CD4-positive, alpha-beta T cell (primary cell): ENCODE measurements around the gene RBM34. TPM values are rescaled to one million over a fixed set of nuclear protein-coding genes. Genes with fewer than 3 reads are reported as not detected.

Experiments
- ATAC-seq: fragments of 200-7000 bp; cut with Tn5 transposase; one replicate; pipeline ENCODE4 v1.10.0; 2022; ENCODE audit warnings: mild to moderate bottlenecking; ENCODE audit not compliant: poor library complexity
- CTCF ChIA-PET: fragments of 350-600 bp; sonication (Branson Sonifier 250); formaldehyde crosslinking; loops from one replicate; lab custom pipeline; 2021; ENCODE audit warnings: antibody characterized with exemption, inconsistent platforms; lab: Charles Lee
- POLR2A ChIA-PET: fragments of 350-600 bp; sonication (Branson Sonifier 250); formaldehyde crosslinking; loops from one replicate; lab custom pipeline; 2021; ENCODE audit warnings: antibody characterized with exemption, inconsistent platforms; lab: Charles Lee
- DNase-seq, 14 experiments: peaks; one replicate each; pipeline ENCODE4 v3.0.0-alpha.2; 2013 to 2020; ENCODE audit warnings: mixed read lengths in 2 of 14
- H3K27ac ChIP-seq, 2 donors: one replicate each; pipeline versions ENCODE4 v1.5.1 to v1.7.0; 2013; ENCODE audit warnings: low read length in 2 of 2, low read depth in 1 of 2, mild to moderate bottlenecking in 1 of 2
- H3K27me3 ChIP-seq, 2 experiments: 1 replicate in 1 of 2; 2 replicates in 1 of 2; pipeline versions ENCODE4 v1.6.1 to v1.7.0; 2013; ENCODE audit warnings: low read length in 2 of 2, control low read depth in 1 of 2, mild to moderate bottlenecking in 1 of 2, moderate library complexity in 1 of 2; ENCODE audit not compliant: insufficient read depth in 2 of 2, control insufficient read depth in 1 of 2
- H3K36me3 ChIP-seq: one replicate; pipeline ENCODE4 v1.6.1; 2013; ENCODE audit warnings: low read length, control low read depth; ENCODE audit not compliant: insufficient read depth
- H3K4me1 ChIP-seq: one replicate; pipeline ENCODE4 v1.6.1; 2013; ENCODE audit warnings: low read length, control low read depth; ENCODE audit not compliant: insufficient read depth
- H3K4me3 ChIP-seq: one replicate; pipeline ENCODE4 v1.5.1; 2013; ENCODE audit warnings: mild to moderate bottlenecking, low read length, moderate library complexity
- H3K9me3 ChIP-seq, 2 experiments: 1 replicate in 1 of 2; 2 replicates in 1 of 2; pipeline versions ENCODE4 v1.6.1 to v1.7.0; 2013; ENCODE audit warnings: low read length in 2 of 2, mild to moderate bottlenecking in 2 of 2, control low read depth in 1 of 2, moderate library complexity in 1 of 2; ENCODE audit not compliant: control insufficient read depth in 1 of 2, insufficient read depth in 1 of 2
- H3K27ac Mint-ChIP-seq: one replicate; pipeline ENCODE4 v1.8.0; 2020; ENCODE audit warnings: mixed read lengths
- H3K27me3 Mint-ChIP-seq: one replicate; pipeline ENCODE4 v1.8.0; 2021; ENCODE audit warnings: mixed read lengths
- H3K36me3 Mint-ChIP-seq: one replicate; pipeline ENCODE4 v1.8.0; 2021; ENCODE audit warnings: low read depth, mixed read lengths
- H3K4me1 Mint-ChIP-seq: one replicate; pipeline ENCODE4 v1.8.0; 2021; ENCODE audit warnings: low read depth, mixed read lengths
- H3K4me3 Mint-ChIP-seq: one replicate; pipeline ENCODE4 v1.8.0; 2020; ENCODE audit warnings: mild to moderate bottlenecking, mixed read lengths
- H3K9me3 Mint-ChIP-seq: one replicate; pipeline ENCODE4 v1.8.0; 2020; ENCODE audit warnings: mixed read lengths
- CTCF ChIP-seq: fragments of 200-600 bp; IDR thresholded peaks from one replicate; pipeline ENCODE4 v1.8.0; 2022; ENCODE audit warnings: antibody characterized with exemption, mild to moderate bottlenecking
- intact Hi-C, 2 experiments: fragments of 100-400 bp; cut with DNase I in 1 of 2; cut with micrococcal nuclease in 1 of 2; formaldehyde crosslinking; loops; one replicate each; pipeline versions ENCODE4 v1.15.1 to v1.9.0; 2023 to 2025; cut with DNase I, micrococcal nuclease
- total RNA-seq, 174 experiments: library from RNA in 2 of 174; stranded (reverse) in 2 of 174; gene quantifications; one replicate each; pipeline ENCODE4 v1.2.3 and lab custom pipeline; 2021 to 2026

RBM34 gene
- total RNA-seq, 2 experiments from 2014 or later: 195 to 218 TPM

DNA sequence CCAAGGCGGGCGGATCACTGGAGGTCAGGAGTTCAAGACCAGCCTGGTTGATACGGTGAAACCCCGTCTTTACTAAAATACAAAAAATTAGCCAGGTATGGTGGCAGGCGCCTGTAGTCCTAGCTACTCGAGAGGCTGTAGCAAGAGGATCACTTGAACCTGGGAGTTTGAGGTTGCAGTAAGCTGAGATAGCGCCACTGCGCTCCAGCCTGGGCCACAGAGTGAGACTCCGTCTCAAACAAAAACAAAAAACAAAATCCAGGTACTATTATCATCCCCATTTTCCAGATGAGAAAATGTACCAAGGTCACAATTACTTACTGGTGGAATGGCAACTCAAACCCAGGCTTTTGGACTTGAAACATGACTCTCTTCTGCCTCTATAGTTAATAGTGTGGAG lies 36.9 kb downstream of the RBM34 start:
- TF ChIP-seq CTCF: no peak
- CTCF ChIA-PET: no interaction called here
- no peaks in the 10 kb centered on the region for H3K27me3 ChIP-seq
- Mint-ChIP-seq H3K27ac (peak overlapping the region; percentile 40), H3K36me3 (peaks cover 75% of the 10 kb centered on the region), H3K27me3 (no peaks in the 10 kb centered on the region), H3K4me3 (peak overlapping the region; percentile 86), H3K9me3 (no peaks in the 10 kb centered on the region), H3K4me1 (peaks cover 69% of the 10 kb centered on the region)
- no peak overlapping the region for H3K27ac ChIP-seq
- ATAC-seq: no peak
- intact Hi-C loops: no loop called here
- DNase-seq: no peak
- POLR2A ChIA-PET: no interaction called here
- H3K9me3 ChIP-seq: no peaks in the 10 kb centered on the region
- peaks cover 52% of the 10 kb centered on the region for H3K36me3 ChIP-seq
- no peak overlapping the region for H3K4me3 ChIP-seq
- peaks cover 39% of the 10 kb centered on the region for H3K4me1 ChIP-seq

GRCh38 chr1:235122348-235122747 lies 38.7 kb downstream of the RBM34 start:
- CTCF ChIA-PET: no interaction called here
- no peak for DNase-seq
- Histone ChIP-seq H3K9me3 (no peaks in the 10 kb centered on the region), H3K27me3 (no peaks in the 10 kb centered on the region), H3K4me3 (no peak overlapping the region), H3K4me1 (peaks cover 36% of the 10 kb centered on the region), H3K27ac (no peak overlapping the region), H3K36me3 (peaks cover 69% of the 10 kb centered on the region)
- intact Hi-C loops: no loop called here
- Mint-ChIP-seq H3K36me3 (peaks cover 75% of the 10 kb centered on the region), H3K9me3 (no peaks in the 10 kb centered on the region), H3K4me3 (no peak overlapping the region), H3K4me1 (peaks cover 55% of the 10 kb centered on the region), H3K27me3 (no peaks in the 10 kb centered on the region), H3K27ac (peak overlapping the region; percentile 5)
- ATAC-seq: no peak
- POLR2A ChIA-PET: interaction anchor here (0.6 to 2.0 kb wide), 3 partner anchors 19 to 38 kb away, joined by 3 to 9 read pairs (median 4); partner anchors contain the start of gene RBM34
- no peak for TF ChIP-seq CTCF

- no peaks in the 10 kb centered on the region for H3K27me3 ChIP-seq
- Mint-ChIP-seq H3K4me1 (peaks cover 12% of the 10 kb centered on the region), H3K27ac (no peak overlapping the region), H3K36me3 (peaks cover 88% of the 10 kb centered on the region), H3K9me3 (no peaks in the 10 kb centered on the region), H3K4me3 (no peak overlapping the region), H3K27me3 (no peaks in the 10 kb centered on the region)
- DNase-seq: no peak
- ATAC-seq: no peak
- TF ChIP-seq CTCF: no peak
- no peak overlapping the region for H3K27ac ChIP-seq
- peaks cover 2% of the 10 kb centered on the region for H3K4me1 ChIP-seq
- H3K9me3 ChIP-seq: no peaks in the 10 kb centered on the region
- no peak overlapping the region for H3K4me3 ChIP-seq
- intact Hi-C loops: no loop called here
- ChIA-PET CTCF (interaction anchor here (0.9 kb wide), 1 partner anchor 9 kb away, joined by 3 read pairs; no protein-coding TSS in a partner anchor), POLR2A (interaction anchor here (0.8 kb wide), 1 partner anchor 10 kb away, joined by 3 read pairs; no protein-coding TSS in a partner anchor)
- H3K36me3 ChIP-seq: peaks cover 89% of the 10 kb centered on the region
These were observed 47.7 kb downstream of the RBM34 start for GRCh38 chr1:235113183-235113917.
